Activated CD8-positive, alpha-beta T cell treated with anti-CD3 and anti-CD28 coated beads, Interleukin-2, amount 10 ng/mL, durations not matched to agents 7 days and 5 days (primary cell): ENCODE data around the gene MAP1S. TPM values are rescaled to one million over a fixed set of nuclear protein-coding genes. Genes with fewer than 3 reads are reported as not detected.

Experiments used
- ATAC-seq: fragments of 150-1000 bp; cut with Tn5 transposase; one replicate; pipeline ENCODE4 v1.10.0; 2021; ENCODE audit warnings: moderate library complexity
- CTCF ChIA-PET: fragments of 350-600 bp; sonication (Branson Sonifier 250); formaldehyde crosslinking; loops from one replicate; lab custom pipeline; 2021; ENCODE audit warnings: antibody characterized with exemption; lab: Charles Lee
- POLR2A ChIA-PET: fragments of 350-600 bp; sonication (Branson Sonifier 250); formaldehyde crosslinking; loops from one replicate; lab custom pipeline; 2021; ENCODE audit warnings: antibody characterized with exemption; lab: Charles Lee
- DNase-seq: peaks from one replicate; pipeline ENCODE4 v3.0.0-alpha.2; 2020
- H3K27ac Mint-ChIP-seq: one replicate; pipeline ENCODE4 v1.8.0; 2021; ENCODE audit warnings: mild to moderate bottlenecking, mixed read lengths
- H3K27me3 Mint-ChIP-seq: one replicate; pipeline ENCODE4 v1.8.0; 2021; ENCODE audit warnings: low read depth, mixed read lengths
- H3K36me3 Mint-ChIP-seq: one replicate; pipeline ENCODE4 v1.8.0; 2021; ENCODE audit warnings: low read depth, mixed read lengths
- H3K4me1 Mint-ChIP-seq: one replicate; pipeline ENCODE4 v1.8.0; 2021; ENCODE audit warnings: low read depth, mixed read lengths
- H3K4me3 Mint-ChIP-seq: one replicate; pipeline ENCODE4 v1.8.0; 2021; ENCODE audit warnings: mild to moderate bottlenecking, mixed read lengths
- H3K9me3 Mint-ChIP-seq: one replicate; pipeline ENCODE4 v1.8.0; 2022; ENCODE audit warnings: mixed read lengths; ENCODE audit not compliant: insufficient read depth
- total RNA-seq, 2 experiments: library from RNA; stranded (reverse); gene quantifications; one replicate each; pipeline ENCODE4 v1.2.3, GENCODE V29; 2021

Gene MAP1S
- total RNA-seq, 2 experiments from 2014 or later: 79.0 to 83.8 TPM

GRCh38 chr19:17726136-17726741 lies 7.0 kb downstream of the MAP1S start:
- Mint-ChIP-seq H3K27ac (no peak overlapping the region), H3K4me1 (peaks cover 24% of the 10 kb centered on the region), H3K36me3 (peaks cover 49% of the 10 kb centered on the region), H3K27me3 (no peaks in the 10 kb centered on the region), H3K9me3 (no peaks in the 10 kb centered on the region), H3K4me3 (no peak overlapping the region)
- no peak for DNase-seq
- CTCF ChIA-PET: interaction anchor here (0.7 kb wide), 1 partner anchor 33 kb away, joined by 4 read pairs; no protein-coding TSS in a partner anchor
- no peak for ATAC-seq
- POLR2A ChIA-PET: no interaction called here

GRCh38 chr19:17726964-17727773 lies 7.9 kb downstream of the MAP1S start:
- ChIA-PET CTCF (interaction anchor here (0.8 kb wide), 1 partner anchor 27 kb away, joined by 3 read pairs; no protein-coding TSS in a partner anchor), POLR2A (no interaction called here)
- Mint-ChIP-seq H3K36me3 (peaks cover 51% of the 10 kb centered on the region), H3K27me3 (no peaks in the 10 kb centered on the region), H3K9me3 (no peaks in the 10 kb centered on the region), H3K4me1 (peaks cover 17% of the 10 kb centered on the region), H3K4me3 (no peak overlapping the region), H3K27ac (no peak overlapping the region)
- ATAC-seq (no peak), DNase-seq (no peak)

DNA sequence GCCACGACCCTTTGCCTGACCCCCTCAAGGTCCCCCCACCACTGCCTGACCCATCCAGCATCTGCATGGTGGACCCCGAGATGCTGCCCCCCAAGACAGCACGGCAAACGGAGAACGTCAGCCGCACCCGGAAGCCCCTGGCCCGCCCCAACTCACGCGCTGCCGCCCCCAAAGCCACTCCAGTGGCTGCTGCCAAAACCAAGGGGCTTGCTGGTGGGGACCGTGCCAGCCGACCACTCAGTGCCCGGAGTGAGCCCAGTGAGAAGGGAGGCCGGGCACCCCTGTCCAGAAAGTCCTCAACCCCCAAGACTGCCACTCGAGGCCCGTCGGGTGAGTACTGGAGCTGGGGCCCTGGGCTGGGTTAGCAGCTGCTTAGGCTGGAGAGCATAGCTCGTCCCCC lies 8.6 kb downstream of the MAP1S start:
- H3K27me3 Mint-ChIP-seq: no peaks in the 10 kb centered on the region
- POLR2A ChIA-PET: no interaction called here
- CTCF ChIA-PET: interaction anchor here (0.8 kb wide), 1 partner anchor 26 kb away, joined by 3 read pairs; no protein-coding TSS in a partner anchor

GRCh38 chr19:17733127-17733526 lies 13.8 kb downstream of the MAP1S start:
- Mint-ChIP-seq H3K36me3 (peaks cover 56% of the 10 kb centered on the region), H3K27me3 (no peaks in the 10 kb centered on the region), H3K4me3 (no peak overlapping the region), H3K4me1 (peaks cover 16% of the 10 kb centered on the region), H3K9me3 (no peaks in the 10 kb centered on the region), H3K27ac (no peak overlapping the region)
- DNase-seq: no peak
- ChIA-PET CTCF (no interaction called here), POLR2A (no interaction called here)
- ATAC-seq: no peak

More for the DNA sequence above, 8.6 kb downstream of the MAP1S start:
- no peak overlapping the region for H3K4me3 Mint-ChIP-seq
- H3K9me3 Mint-ChIP-seq: no peaks in the 10 kb centered on the region
- H3K36me3 Mint-ChIP-seq: peaks cover 55% of the 10 kb centered on the region
- no peak overlapping the region for H3K27ac Mint-ChIP-seq
- DNase-seq (no peak), ATAC-seq (no peak)
- H3K4me1 Mint-ChIP-seq: peaks cover 16% of the 10 kb centered on the region

DNA sequence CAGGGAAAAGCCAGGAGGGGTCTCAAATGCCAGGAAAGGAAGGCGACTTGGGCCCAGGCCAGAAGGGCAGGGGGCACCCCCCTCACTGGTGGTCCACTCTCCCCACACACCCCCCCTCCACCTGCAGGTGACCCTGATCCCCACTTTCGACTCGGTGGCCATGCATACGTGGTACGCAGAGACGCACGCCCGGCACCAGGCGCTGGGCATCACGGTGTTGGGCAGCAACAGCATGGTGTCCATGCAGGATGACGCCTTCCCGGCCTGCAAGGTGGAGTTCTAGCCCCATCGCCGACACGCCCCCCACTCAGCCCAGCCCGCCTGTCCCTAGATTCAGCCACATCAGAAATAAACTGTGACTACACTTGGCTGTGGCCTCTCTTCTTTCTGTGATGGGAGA lies 14.9 kb downstream of the MAP1S start:
- H3K9me3 Mint-ChIP-seq: no peaks in the 10 kb centered on the region
- no peak for ATAC-seq
- no peak overlapping the region for H3K27ac Mint-ChIP-seq
- no peak overlapping the region for H3K4me3 Mint-ChIP-seq
- ChIA-PET CTCF (no interaction called here), POLR2A (no interaction called here)
- peaks cover 54% of the 10 kb centered on the region for H3K36me3 Mint-ChIP-seq
- H3K27me3 Mint-ChIP-seq: no peaks in the 10 kb centered on the region
- H3K4me1 Mint-ChIP-seq: peaks cover 16% of the 10 kb centered on the region
- DNase-seq: no peak

DNA sequence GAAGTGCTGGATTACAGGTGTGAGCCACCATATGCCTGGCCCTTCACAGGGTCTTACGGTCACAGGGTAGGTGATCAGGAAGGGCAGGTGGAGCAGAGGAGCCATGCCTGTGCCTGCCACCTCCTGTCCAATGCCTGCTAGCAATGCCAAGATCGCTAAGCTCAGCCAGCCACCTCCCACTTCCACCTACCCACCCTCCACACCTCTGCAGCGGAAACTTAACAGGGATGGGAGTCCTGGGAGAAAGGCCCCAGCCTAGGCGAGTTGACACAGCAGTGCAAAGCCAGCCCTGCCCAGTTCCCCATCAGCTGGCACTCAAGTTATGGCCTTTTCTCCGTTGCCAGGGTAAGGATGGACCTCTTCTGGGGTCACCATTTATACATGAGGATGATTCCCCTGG lies 16.1 kb downstream of the MAP1S start:
- ChIA-PET POLR2A (interaction anchor here (0.5 kb wide), 1 partner anchor 151 kb away, joined by 3 read pairs; no protein-coding TSS in a partner anchor), CTCF (no interaction called here)
- Mint-ChIP-seq H3K36me3 (peaks cover 44% of the 10 kb centered on the region), H3K9me3 (no peaks in the 10 kb centered on the region), H3K27me3 (no peaks in the 10 kb centered on the region), H3K4me3 (no peak overlapping the region), H3K4me1 (peaks cover 12% of the 10 kb centered on the region), H3K27ac (no peak overlapping the region)
- ATAC-seq (no peak), DNase-seq (no peak)

DNA sequence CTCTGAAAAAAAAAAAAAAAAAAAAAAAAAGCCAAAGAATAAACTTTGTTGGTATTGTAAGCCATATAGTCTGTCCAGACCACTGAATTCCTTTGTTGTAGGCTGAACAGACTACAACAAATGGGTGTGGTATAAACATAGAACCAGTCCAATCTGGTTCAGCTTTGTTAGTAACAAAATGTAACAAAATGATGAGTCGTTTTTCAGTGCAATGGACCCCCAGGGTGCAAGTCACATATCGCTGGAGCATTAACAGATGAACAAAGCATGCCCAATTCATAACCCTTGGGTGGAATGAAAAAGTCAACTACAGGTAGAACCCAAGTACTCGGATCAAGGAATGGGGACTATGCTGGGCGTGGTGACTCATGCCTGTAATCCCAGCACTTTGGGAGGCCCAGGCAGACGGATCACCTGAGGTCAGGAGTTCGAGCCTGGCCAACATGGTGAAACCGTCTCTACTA lies 18.4 kb downstream of the MAP1S start:
- H3K36me3 Mint-ChIP-seq: peaks cover 34% of the 10 kb centered on the region
- ATAC-seq (no peak), DNase-seq (no peak)
- POLR2A ChIA-PET: no interaction called here
- H3K4me1 Mint-ChIP-seq: peaks cover 1% of the 10 kb centered on the region
- CTCF ChIA-PET: interaction anchor here (0.6 to 1.8 kb wide), 2 partner anchors 15 to 122 kb away, joined by 3 to 4 read pairs; partner anchors contain the start of gene RPL18A
- no peaks in the 10 kb centered on the region for H3K27me3 Mint-ChIP-seq
- no peak overlapping the region for H3K27ac Mint-ChIP-seq
- no peak overlapping the region for H3K4me3 Mint-ChIP-seq
- no peaks in the 10 kb centered on the region for H3K9me3 Mint-ChIP-seq

- peaks cover 26% of the 10 kb centered on the region for H3K36me3 Mint-ChIP-seq
- ChIA-PET CTCF (interaction anchor here (1.8 kb wide), 1 partner anchor 120 kb away, joined by 4 read pairs; the partner anchor contains the start of gene RPL18A), POLR2A (interaction anchor here (1.9 kb wide), 1 partner anchor 12 kb away, joined by 5 read pairs; the partner anchor contains the start of gene FCHO1)
- H3K4me1 Mint-ChIP-seq: peaks cover 1% of the 10 kb centered on the region
- no peak overlapping the region for H3K4me3 Mint-ChIP-seq
- no peak for ATAC-seq
- no peaks in the 10 kb centered on the region for H3K27me3 Mint-ChIP-seq
- H3K27ac Mint-ChIP-seq: peak overlapping the region; percentile 49
- no peak for DNase-seq
- H3K9me3 Mint-ChIP-seq: no peaks in the 10 kb centered on the region
These were observed 20.0 kb downstream of the MAP1S start for GRCh38 chr19:17739121-17739875.

GRCh38 chr19:17741456-17741855 lies 22.2 kb downstream of the MAP1S start:
- Mint-ChIP-seq H3K36me3 (peaks cover 15% of the 10 kb centered on the region), H3K4me1 (peaks cover 10% of the 10 kb centered on the region), H3K9me3 (no peaks in the 10 kb centered on the region), H3K27ac (no peak overlapping the region), H3K4me3 (no peak overlapping the region), H3K27me3 (no peaks in the 10 kb centered on the region)
- ChIA-PET CTCF (interaction anchor here (0.8 to 1.8 kb wide), 3 partner anchors 10 to 25 kb away, joined by 3 to 6 read pairs (median 3); partner anchors contain the start of gene FCHO1), POLR2A (interaction anchor here (0.6 to 2.5 kb wide), 4 partner anchors 9 to 303 kb away, joined by 3 to 8 read pairs (median 6); partner anchors contain the start of gene FCHO1)
- no peak for DNase-seq
- ATAC-seq: no peak

DNA sequence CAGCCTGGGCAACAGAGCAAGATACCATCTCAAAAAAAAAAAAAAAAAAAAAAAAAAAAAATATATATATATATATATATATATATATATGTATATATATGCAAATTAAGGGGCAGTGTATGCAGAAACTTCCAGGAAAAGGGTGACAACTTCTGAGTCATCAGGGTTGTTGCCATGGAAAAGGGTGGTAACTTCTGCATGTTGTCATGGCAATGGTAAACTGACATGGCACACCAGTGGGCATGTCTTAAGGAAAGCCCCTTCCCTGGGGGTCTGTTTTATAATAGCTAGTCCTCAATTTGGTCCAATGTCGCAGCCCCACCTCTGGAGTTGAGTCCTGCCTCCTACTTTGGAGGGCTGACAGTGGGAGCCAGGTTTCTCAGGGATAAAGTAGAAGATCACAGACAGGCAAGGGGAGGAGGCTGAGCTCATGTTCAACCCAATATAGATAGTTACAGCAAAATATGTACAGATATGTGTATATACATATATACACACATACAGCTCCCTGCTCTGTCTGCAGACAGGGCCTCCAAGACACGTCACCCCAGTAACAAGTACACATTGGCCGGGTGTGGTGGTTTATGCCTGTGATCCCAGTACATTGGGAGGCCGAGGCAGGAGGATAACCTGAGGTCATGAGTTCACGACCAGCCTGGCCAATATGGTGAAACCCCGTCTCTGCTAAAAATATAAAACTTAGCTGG lies 24.7 kb downstream of the MAP1S start:
- H3K27ac Mint-ChIP-seq: no peak overlapping the region
- peaks cover 27% of the 10 kb centered on the region for H3K4me1 Mint-ChIP-seq
- H3K36me3 Mint-ChIP-seq: peaks cover 9% of the 10 kb centered on the region
- no peaks in the 10 kb centered on the region for H3K9me3 Mint-ChIP-seq
- H3K27me3 Mint-ChIP-seq: no peaks in the 10 kb centered on the region
- CTCF ChIA-PET: no interaction called here
- DNase-seq (peak; percentile 26), ATAC-seq (no peak)
- no peak overlapping the region for H3K4me3 Mint-ChIP-seq
- POLR2A ChIA-PET: interaction anchor here (0.6 kb wide), 1 partner anchor 394 kb away, joined by 4 read pairs; no protein-coding TSS in a partner anchor
